Chondrocyte (in vitro differentiated cells): ENCODE measurements around the gene FAF1. TPM values are rescaled to one million over a fixed set of nuclear protein-coding genes. Genes with fewer than 3 reads are reported as not detected.

Experiments used
- DNase-seq: peaks from one replicate; pipeline ENCODE4 v3.0.0; 2021; ENCODE audit warnings: mixed read lengths, low spot score
- H3K27ac Mint-ChIP-seq: one replicate; pipeline ENCODE4 v1.8.0; 2021; ENCODE audit warnings: mild to moderate bottlenecking, moderate library complexity, mixed read lengths; ENCODE audit not compliant: unreplicated experiment
- H3K27me3 Mint-ChIP-seq: 2 replicates; pipeline ENCODE4 v1.8.0; 2021; ENCODE audit warnings: low read depth, mixed read lengths
- H3K36me3 Mint-ChIP-seq: 2 replicates; pipeline ENCODE4 v1.8.0; 2021; ENCODE audit warnings: low read depth, mixed read lengths
- H3K4me1 Mint-ChIP-seq: 2 replicates; pipeline ENCODE4 v1.8.0; 2021; ENCODE audit warnings: low read depth, mild to moderate bottlenecking, mixed read lengths
- H3K4me3 Mint-ChIP-seq: one replicate; pipeline ENCODE4 v1.8.0; 2021; ENCODE audit warnings: mild to moderate bottlenecking, moderate library complexity, mixed read lengths; ENCODE audit not compliant: unreplicated experiment
- H3K9me3 Mint-ChIP-seq: 2 replicates; pipeline ENCODE4 v1.8.0; 2021; ENCODE audit warnings: low read depth, mixed read lengths
- total RNA-seq: library from RNA; stranded (reverse); gene quantifications from 3 replicates; pipeline ENCODE4 v1.2.1, GENCODE V29; 2021
- TF ChIP-seq, protein P1 (sequence below): fragments of 200-600 bp; sonication (generic); IDR thresholded peaks from 2 replicates; pipeline ENCODE4 v1.5.0; 2021; ENCODE audit warnings: antibody characterized with exemption, mild to moderate bottlenecking, moderate library complexity

The FAF1 gene
- total RNA-seq, 1 donor from 2014 or later, result 38.7 TPM

DNA sequence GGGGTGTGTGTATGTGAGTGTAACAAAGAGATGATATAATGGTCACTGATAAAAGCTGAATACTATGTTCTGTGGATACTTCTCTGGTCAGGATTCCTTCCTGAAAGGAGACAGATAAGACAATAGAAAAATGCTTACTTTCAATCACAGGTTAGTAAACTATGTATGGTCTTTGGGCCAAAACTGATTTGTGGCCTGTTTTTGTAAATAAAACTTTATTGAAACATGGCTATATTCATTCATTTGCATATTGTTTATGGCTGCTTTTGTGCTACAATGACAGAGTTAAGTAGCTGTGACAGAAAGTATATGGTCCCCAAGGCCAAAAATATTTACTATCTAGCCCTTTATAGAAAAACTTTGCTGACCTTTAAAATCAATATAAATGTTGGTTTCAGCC is 454.6 kb downstream of the FAF1 start:
- Mint-ChIP-seq H3K4me3 (no peak overlapping the region), H3K27me3 (no peaks in the 10 kb centered on the region), H3K4me1 (no peaks in the 10 kb centered on the region), H3K27ac (no peak overlapping the region), H3K36me3 (peaks cover 16% of the 10 kb centered on the region), H3K9me3 (peaks cover 26% of the 10 kb centered on the region)
- TF ChIP-seq, protein P1, sequence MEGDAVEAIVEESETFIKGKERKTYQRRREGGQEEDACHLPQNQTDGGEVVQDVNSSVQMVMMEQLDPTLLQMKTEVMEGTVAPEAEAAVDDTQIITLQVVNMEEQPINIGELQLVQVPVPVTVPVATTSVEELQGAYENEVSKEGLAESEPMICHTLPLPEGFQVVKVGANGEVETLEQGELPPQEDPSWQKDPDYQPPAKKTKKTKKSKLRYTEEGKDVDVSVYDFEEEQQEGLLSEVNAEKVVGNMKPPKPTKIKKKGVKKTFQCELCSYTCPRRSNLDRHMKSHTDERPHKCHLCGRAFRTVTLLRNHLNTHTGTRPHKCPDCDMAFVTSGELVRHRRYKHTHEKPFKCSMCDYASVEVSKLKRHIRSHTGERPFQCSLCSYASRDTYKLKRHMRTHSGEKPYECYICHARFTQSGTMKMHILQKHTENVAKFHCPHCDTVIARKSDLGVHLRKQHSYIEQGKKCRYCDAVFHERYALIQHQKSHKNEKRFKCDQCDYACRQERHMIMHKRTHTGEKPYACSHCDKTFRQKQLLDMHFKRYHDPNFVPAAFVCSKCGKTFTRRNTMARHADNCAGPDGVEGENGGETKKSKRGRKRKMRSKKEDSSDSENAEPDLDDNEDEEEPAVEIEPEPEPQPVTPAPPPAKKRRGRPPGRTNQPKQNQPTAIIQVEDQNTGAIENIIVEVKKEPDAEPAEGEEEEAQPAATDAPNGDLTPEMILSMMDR, result no peak
- no peak for DNase-seq

DNA sequence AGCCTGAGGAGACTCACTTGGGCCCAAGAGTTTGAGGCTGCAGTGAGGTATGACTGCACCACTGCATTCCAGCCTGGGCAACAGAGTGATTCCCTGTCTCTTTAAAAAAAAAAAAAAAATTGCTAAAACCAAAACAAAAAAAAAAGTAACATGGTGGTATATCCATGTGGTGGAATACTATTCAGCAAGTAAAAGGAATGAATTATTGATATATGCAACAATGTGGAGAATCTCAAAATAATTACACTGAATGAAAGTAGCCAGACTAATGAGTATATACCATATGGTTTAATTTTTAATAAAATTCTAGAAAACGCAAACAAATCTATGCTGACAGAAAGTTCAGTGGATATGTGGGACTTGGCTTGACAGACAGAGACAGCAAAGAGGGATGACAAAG is 456.6 kb downstream of the FAF1 start:
- Mint-ChIP-seq H3K4me3 (no peak overlapping the region), H3K36me3 (peaks cover 16% of the 10 kb centered on the region), H3K4me1 (no peaks in the 10 kb centered on the region), H3K9me3 (peaks cover 26% of the 10 kb centered on the region), H3K27me3 (no peaks in the 10 kb centered on the region), H3K27ac (no peak overlapping the region)
- TF ChIP-seq, protein P1, result no peak
- DNase-seq, result no peak

DNA sequence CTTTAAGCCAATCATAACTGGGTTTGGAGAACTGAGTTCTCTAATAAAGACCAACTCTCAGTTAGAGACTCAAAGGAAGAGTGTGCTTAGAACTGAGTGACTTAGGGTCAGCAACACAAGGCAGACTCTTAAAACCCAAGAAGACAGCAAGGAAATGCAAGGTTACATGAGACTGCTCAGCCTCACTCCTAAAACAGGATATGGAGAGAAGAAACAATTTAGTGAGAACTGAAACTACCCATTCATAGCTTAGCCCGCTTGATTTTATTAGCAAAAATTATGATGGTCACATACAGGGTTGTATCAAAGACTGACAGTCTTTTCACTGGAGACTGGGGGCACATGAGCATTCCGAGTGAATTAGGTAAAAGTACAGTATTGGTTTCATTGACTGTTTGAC is 457.9 kb downstream of the FAF1 start:
- no peaks in the 10 kb centered on the region for H3K27me3 Mint-ChIP-seq
- TF ChIP-seq, protein P1, result no peak
- no peak overlapping the region for H3K27ac Mint-ChIP-seq
- H3K9me3 Mint-ChIP-seq, result peaks cover 26% of the 10 kb centered on the region
- peaks cover 22% of the 10 kb centered on the region for H3K36me3 Mint-ChIP-seq
- H3K4me1 Mint-ChIP-seq, result no peaks in the 10 kb centered on the region
- DNase-seq, result no peak
- H3K4me3 Mint-ChIP-seq, result no peak overlapping the region

DNA sequence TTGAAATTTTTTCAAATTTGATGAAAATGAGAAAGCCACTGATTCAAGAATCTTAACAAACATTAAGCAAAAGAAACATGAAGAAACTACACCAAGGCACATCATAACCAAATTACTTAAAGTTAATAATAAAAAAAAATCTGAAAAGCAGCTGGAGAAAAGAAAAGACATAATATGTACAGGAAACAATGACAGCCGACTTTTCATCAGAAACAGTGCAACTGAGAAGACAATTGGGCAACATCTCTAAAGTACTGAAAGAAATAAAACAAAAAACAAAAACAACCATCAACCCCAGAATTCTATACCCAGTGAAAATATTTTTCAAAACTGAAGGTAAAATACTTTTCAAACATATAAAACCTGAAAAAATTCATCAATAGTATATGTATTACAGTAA is 463.1 kb downstream of the FAF1 start:
- Mint-ChIP-seq H3K9me3 (peaks cover 18% of the 10 kb centered on the region), H3K27me3 (no peaks in the 10 kb centered on the region), H3K4me3 (no peak overlapping the region), H3K27ac (no peak overlapping the region), H3K36me3 (peaks cover 17% of the 10 kb centered on the region), H3K4me1 (no peaks in the 10 kb centered on the region)
- no peak for DNase-seq
- TF ChIP-seq, protein P1, result no peak

DNA sequence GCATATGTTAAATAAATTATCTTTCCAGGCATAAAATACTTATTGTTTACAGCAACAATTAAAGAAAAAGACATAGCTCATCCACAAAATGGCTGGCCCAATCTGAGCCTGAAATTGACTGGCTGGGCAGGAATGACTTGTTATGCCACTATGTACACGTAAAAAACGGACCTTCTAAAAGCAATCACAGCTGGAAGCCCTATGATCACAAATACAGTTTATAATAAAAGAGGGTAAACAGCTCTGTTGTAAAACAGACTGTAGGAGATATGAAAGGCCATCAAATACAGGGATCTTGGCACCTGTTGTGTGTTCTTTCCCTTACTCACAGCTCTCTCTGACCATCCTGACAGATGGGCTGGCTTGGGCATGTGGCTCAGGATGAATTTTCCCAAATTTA is 466.4 kb downstream of the FAF1 start:
- peaks cover 16% of the 10 kb centered on the region for H3K9me3 Mint-ChIP-seq
- TF ChIP-seq, protein P1, result no peak
- peaks cover 28% of the 10 kb centered on the region for H3K36me3 Mint-ChIP-seq
- no peaks in the 10 kb centered on the region for H3K27me3 Mint-ChIP-seq
- no peak for DNase-seq
- H3K27ac Mint-ChIP-seq, result no peak overlapping the region
- no peak overlapping the region for H3K4me3 Mint-ChIP-seq
- no peaks in the 10 kb centered on the region for H3K4me1 Mint-ChIP-seq
